Activated CD8-positive, alpha-beta memory T cell treated with anti-CD3 and anti-CD28 coated beads, Interleukin-2, amount 10 ng/mL, durations not matched to agents 7 days and 5 days (primary cell): ENCODE data around the gene HAPLN2. TPM values are rescaled to one million over a fixed set of nuclear protein-coding genes. Genes with fewer than 3 reads are reported as not detected.
"Not testable (repeated sequence)": the region's sequence is repeated elsewhere in the genome, so short reads cannot be mapped to it uniquely, and the experiment has no call there.

ENCODE experiments used
- ATAC-seq: fragments of 150-1000 bp; cut with Tn5 transposase; one replicate; pipeline ENCODE4 v1.10.0; 2021; ENCODE audit warnings: moderate library complexity
- CTCF ChIA-PET: fragments of 350-600 bp; sonication (Branson Sonifier 250); formaldehyde crosslinking; loops from one replicate; lab custom pipeline; 2021; ENCODE audit warnings: antibody characterized with exemption; lab: Charles Lee
- DNase-seq: peaks from one replicate; pipeline ENCODE4 v3.0.0-alpha.2; 2020
- H3K27ac Mint-ChIP-seq: one replicate; pipeline ENCODE4 v1.8.0; 2021; ENCODE audit warnings: mild to moderate bottlenecking, mixed read lengths
- H3K27me3 Mint-ChIP-seq: one replicate; pipeline ENCODE4 v1.8.0; 2021; ENCODE audit warnings: mixed read lengths
- H3K36me3 Mint-ChIP-seq: one replicate; pipeline ENCODE4 v1.8.0; 2021; ENCODE audit warnings: mild to moderate bottlenecking, mixed read lengths
- H3K4me1 Mint-ChIP-seq: one replicate; pipeline ENCODE4 v1.8.0; 2021; ENCODE audit warnings: mixed read lengths
- H3K4me3 Mint-ChIP-seq: one replicate; pipeline ENCODE4 v1.8.0; 2021; ENCODE audit warnings: mild to moderate bottlenecking, moderate library complexity, mixed read lengths
- H3K9me3 Mint-ChIP-seq: one replicate; pipeline ENCODE4 v1.8.0; 2022; ENCODE audit warnings: low read depth, mixed read lengths
- total RNA-seq, 2 experiments: library from RNA; stranded (reverse); gene quantifications; one replicate each; pipeline ENCODE4 v1.2.3, GENCODE V29; 2021

HAPLN2 gene
- total RNA-seq, 2 experiments from 2014 or later: not detected

DNA sequence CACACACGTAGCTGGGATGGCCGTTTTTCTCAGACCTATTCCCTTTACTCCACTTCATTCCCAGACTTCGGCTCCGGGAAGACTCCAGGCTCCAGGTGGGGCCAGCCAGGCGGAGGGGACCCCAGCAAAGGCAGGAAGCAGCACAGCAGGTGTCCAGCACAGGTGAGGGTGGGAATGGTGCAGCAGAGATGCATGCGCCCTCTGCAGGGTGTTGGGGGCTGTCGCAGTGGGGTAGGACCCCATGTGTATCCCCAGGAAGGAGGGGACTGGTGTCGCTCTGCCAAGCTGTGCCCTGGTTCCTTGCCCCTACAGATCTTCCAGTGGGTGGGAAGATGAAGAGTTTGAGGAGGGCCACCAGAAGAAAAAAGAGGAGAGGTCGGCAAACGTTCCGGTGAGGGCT is 34.4 kb upstream of the HAPLN2 start:
- CTCF ChIA-PET: interaction anchor here (0.9 to 3.6 kb wide), 7 partner anchors 9 to 104 kb away, joined by 3 to 23 read pairs (median 3); partner anchors contain the start of gene GPATCH4
- Mint-ChIP-seq H3K27ac (no peak overlapping the region), H3K4me3 (no peak overlapping the region), H3K27me3 (no peaks in the 10 kb centered on the region), H3K4me1 (peaks cover 22% of the 10 kb centered on the region), H3K9me3 (no peaks in the 10 kb centered on the region), H3K36me3 (no peaks in the 10 kb centered on the region)
- ATAC-seq (no peak), DNase-seq (no peak)

DNA sequence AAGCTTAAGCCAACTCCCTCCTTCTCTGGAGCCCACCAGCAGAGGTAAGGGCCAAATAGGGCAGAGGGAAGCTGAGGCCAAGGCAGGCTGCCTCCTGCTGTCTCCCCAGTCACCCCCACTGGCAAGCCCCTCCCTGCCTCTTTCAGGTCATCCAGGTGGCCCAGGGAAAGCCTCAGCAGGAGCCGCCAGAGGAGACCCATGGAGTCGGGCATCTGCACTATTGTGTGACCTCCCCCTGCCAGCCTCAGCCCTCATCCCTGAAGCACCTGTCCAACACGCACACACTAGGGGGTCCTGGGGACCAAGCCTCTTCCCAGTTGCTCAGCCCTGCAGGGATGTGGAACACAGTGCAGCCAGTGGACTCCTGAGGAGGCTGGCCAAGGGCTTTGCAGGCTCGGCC is 32.9 kb upstream of the HAPLN2 start:
- no peak overlapping the region for H3K27ac Mint-ChIP-seq
- CTCF ChIA-PET: interaction anchor here (0.9 to 3.6 kb wide), 8 partner anchors 15 to 132 kb away, joined by 3 to 23 read pairs (median 4); partner anchors contain the start of genes GPATCH4 and HAPLN2
- no peaks in the 10 kb centered on the region for H3K9me3 Mint-ChIP-seq
- ATAC-seq: no peak
- no peak for DNase-seq
- H3K4me3 Mint-ChIP-seq: no peak overlapping the region
- H3K4me1 Mint-ChIP-seq: peaks cover 27% of the 10 kb centered on the region
- no peaks in the 10 kb centered on the region for H3K27me3 Mint-ChIP-seq
- H3K36me3 Mint-ChIP-seq: no peaks in the 10 kb centered on the region

DNA sequence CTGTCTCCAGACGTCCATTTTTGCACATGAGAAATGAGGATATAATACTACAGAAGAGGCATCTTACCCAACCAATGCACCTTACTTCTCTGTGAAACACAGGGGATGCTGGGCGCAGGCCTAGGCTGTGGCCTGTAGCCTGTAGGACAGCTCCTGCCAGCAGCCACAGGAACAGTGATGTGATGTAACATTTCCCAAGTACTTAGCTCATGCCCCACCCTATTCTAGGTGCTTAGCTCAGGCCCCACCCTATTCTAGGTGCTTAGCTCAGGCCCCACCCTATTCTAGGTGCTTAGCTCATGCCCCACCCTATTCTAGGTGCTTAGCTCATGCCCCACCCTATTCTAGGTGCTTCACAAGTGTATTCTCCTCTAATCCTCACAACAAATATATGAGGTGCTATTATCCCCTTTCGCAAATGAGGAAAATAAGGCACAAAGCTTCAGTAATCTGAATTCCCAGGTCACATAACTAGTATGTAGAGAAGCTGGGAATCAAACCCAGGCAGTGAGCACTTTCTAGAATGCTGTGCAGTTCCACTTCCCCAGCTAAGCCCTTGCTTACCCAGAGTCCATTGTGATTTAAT is 32.2 kb upstream of the HAPLN2 start:
- H3K27me3 Mint-ChIP-seq: no peaks in the 10 kb centered on the region
- no peaks in the 10 kb centered on the region for H3K9me3 Mint-ChIP-seq
- CTCF ChIA-PET: interaction anchor here (0.9 to 3.6 kb wide), 5 partner anchors 14 to 106 kb away, joined by 3 to 23 read pairs (median 13); partner anchors contain the start of gene GPATCH4
- DNase-seq (no peak), ATAC-seq (no peak)
- no peak overlapping the region for H3K27ac Mint-ChIP-seq
- H3K4me3 Mint-ChIP-seq: no peak overlapping the region
- H3K4me1 Mint-ChIP-seq: peaks cover 26% of the 10 kb centered on the region
- no peaks in the 10 kb centered on the region for H3K36me3 Mint-ChIP-seq

DNA sequence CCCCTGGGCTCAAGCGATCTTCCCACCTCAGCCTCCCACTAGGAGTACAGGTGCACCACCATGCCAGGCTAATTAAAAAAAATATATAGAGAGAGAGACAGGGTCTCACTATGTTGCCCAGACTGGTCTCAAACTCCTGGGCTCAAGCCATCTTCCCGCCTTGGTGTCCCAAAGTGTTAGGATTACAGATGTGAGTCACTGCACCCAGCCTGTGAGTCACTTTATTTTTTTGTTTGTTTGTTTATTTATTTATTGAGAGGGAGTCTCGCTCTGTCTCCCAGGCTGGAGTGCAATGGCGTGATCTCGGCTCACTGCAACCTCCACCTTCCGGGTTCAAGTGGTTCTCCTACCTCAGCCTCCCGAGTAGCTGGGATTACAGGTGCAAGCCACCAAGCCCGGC is 31.3 kb upstream of the HAPLN2 start:
- not testable (repeated sequence) for DNase-seq, H3K27me3 Mint-ChIP-seq, H3K36me3 Mint-ChIP-seq, H3K4me3 Mint-ChIP-seq, ATAC-seq, H3K27ac Mint-ChIP-seq, H3K9me3 Mint-ChIP-seq
- CTCF ChIA-PET: interaction anchor here (0.7 to 3.1 kb wide), 3 partner anchors 12 to 202 kb away, joined by 3 to 15 read pairs (median 5); no protein-coding TSS in a partner anchor
- H3K4me1 Mint-ChIP-seq: peaks cover 26% of the 10 kb centered on the region

DNA sequence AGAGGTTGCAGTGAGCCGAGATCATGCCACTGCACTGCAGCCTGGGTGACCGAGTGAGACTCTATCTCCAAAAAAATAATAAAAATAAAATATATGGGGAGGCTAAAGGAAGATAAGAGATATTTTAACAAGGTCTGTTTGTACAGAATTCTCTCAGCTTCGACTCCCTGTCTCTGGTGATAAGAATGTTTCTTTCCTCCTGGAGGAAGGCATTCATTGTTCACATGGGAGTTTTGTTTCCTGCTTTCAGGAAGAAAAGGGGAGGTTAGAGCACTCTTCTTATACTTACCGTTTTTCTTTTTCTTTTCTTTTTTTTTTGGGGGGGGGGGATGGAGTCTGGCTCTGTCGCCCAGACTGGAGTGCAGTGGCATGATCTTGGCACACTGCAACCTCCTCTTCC is 29.7 kb upstream of the HAPLN2 start:
- no peak for DNase-seq
- H3K4me1 Mint-ChIP-seq: peaks cover 21% of the 10 kb centered on the region
- no peak overlapping the region for H3K27ac Mint-ChIP-seq
- ATAC-seq: no peak
- H3K9me3 Mint-ChIP-seq: no peaks in the 10 kb centered on the region
- CTCF ChIA-PET: interaction anchor here (0.7 to 3.1 kb wide), 6 partner anchors 13 to 132 kb away, joined by 3 to 17 read pairs (median 4); no protein-coding TSS in a partner anchor
- H3K36me3 Mint-ChIP-seq: peaks cover 5% of the 10 kb centered on the region
- no peaks in the 10 kb centered on the region for H3K27me3 Mint-ChIP-seq
- no peak overlapping the region for H3K4me3 Mint-ChIP-seq

DNA sequence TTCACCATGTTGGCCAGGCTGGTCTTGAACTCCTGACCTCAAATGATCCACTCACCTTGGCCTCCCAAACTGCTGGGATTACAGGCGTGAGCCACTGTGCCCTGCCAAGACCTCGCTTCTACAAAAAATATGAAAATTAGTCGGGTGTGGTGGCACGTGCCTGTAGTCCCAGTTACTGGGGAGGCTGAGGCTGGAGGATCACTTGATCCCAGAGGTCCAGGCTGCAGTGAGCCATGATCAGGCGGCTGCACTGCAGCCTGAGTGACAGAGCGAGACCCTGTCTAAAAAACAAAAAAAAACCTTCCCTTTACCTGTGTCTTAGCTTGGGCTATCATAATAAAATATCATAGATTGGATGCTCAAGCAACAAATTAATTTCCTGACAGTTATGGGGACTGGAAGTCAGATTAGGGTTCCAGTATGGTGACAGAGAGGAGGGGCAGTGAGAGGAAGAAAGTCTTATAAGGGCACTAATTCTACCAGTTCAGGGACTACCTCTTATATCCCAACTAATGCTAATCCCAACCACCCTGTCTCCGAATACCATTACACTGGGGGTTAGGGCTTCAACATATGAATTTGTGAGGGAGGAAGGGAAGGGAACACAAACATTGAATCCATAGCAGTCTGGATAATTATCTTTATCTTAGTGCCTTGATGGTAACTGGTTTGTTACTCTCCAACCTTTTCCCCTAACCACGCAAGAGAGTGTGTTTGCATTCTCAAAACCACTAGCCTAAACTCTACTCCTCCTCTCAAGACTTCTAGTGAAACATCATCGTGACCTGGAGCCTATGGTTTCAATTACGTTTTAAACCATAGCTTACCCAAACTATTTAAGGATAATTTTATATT is 28.7 kb upstream of the HAPLN2 start:
- H3K4me3 Mint-ChIP-seq: peak overlapping the region; percentile 83
- H3K4me1 Mint-ChIP-seq: peaks cover 28% of the 10 kb centered on the region
- no peaks in the 10 kb centered on the region for H3K9me3 Mint-ChIP-seq
- no peak for ATAC-seq
- no peak for DNase-seq
- no peaks in the 10 kb centered on the region for H3K27me3 Mint-ChIP-seq
- H3K36me3 Mint-ChIP-seq: peaks cover 12% of the 10 kb centered on the region
- peak overlapping the region; percentile 32 for H3K27ac Mint-ChIP-seq
- CTCF ChIA-PET: interaction anchor here (0.8 to 4.2 kb wide), 17 partner anchors 9 to 204 kb away, joined by 3 to 24 read pairs (median 5); partner anchors contain the start of genes CRABP2, GPATCH4 and MEF2D

DNA sequence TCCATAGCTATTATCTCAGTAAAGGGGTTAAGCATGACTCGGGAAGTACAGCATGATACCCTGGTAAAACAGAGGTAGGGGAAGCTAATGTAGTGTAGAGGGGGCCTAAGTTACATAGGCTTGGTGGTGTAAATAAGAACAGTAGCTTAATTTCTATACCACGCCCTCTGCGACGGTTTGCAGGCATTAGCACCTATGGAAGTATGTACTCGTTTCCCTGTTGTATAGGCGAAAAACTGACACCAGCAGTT is 28.1 kb upstream of the HAPLN2 start:
- H3K4me1 Mint-ChIP-seq: peaks cover 28% of the 10 kb centered on the region
- H3K27me3 Mint-ChIP-seq: no peaks in the 10 kb centered on the region
- no peaks in the 10 kb centered on the region for H3K9me3 Mint-ChIP-seq
- peak overlapping the region; percentile 83 for H3K4me3 Mint-ChIP-seq
- peaks cover 12% of the 10 kb centered on the region for H3K36me3 Mint-ChIP-seq
- DNase-seq (no peak), ATAC-seq (no peak)
- peak overlapping the region; percentile 88 for H3K27ac Mint-ChIP-seq
- CTCF ChIA-PET: interaction anchor here (0.8 to 4.2 kb wide), 18 partner anchors 9 to 205 kb away, joined by 3 to 24 read pairs (median 4); partner anchors contain the start of genes CRABP2, GPATCH4 and MEF2D

DNA sequence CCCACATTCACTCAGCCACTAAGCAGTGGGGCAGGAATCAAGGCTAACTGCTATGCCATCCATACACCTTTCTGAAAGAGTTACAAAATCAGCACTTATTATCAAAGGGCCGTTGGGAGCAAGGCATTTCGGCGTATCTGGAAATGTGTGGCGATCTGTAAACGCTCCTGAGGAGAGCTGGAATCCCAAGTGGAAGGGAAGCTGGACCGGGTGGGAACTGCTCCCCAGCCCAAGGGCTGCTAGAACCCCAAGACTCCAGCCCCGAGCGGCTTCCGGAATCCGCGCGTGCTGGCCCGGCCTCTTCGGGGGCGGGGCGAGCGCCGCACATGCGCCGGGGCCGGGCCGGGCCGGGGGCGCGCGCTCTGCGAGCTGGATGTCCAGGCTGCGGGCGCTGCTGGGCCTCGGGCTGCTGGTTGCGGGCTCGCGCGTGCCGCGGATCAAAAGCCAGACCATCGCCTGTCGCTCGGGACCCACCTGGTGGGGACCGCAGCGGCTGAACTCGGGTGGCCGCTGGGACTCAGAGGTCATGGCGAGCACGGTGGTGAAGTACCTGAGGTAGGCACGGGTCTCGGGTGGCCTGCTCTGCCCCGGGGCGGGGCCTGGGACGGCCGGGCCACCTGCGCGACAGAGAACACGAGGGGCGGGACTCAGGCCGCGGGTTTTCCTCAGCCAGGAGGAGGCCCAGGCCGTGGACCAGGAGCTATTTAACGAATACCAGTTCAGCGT is 27.6 kb upstream of the HAPLN2 start, which contains the start of gene NAXE:
Gene NAXE, plus strand, starts transcription at position 345 of the 726 bp plus-strand sequence. Its CDS starts 29 bp downstream, at position 374.
- CTCF ChIA-PET: interaction anchor here (0.8 to 4.2 kb wide), 21 partner anchors 9 to 206 kb away, joined by 3 to 24 read pairs (median 4); partner anchors contain the start of genes CRABP2, GPATCH4 and MEF2D
- ATAC-seq (peak; percentile 98), DNase-seq (peak; percentile 77)
- Mint-ChIP-seq H3K4me1 (peaks cover 28% of the 10 kb centered on the region), H3K36me3 (peaks cover 12% of the 10 kb centered on the region), H3K9me3 (no peaks in the 10 kb centered on the region), H3K27me3 (no peaks in the 10 kb centered on the region), H3K4me3 (peak within 1 kb of the TSS; percentile 83), H3K27ac (peak within 1 kb of the TSS; percentile 88)

DNA sequence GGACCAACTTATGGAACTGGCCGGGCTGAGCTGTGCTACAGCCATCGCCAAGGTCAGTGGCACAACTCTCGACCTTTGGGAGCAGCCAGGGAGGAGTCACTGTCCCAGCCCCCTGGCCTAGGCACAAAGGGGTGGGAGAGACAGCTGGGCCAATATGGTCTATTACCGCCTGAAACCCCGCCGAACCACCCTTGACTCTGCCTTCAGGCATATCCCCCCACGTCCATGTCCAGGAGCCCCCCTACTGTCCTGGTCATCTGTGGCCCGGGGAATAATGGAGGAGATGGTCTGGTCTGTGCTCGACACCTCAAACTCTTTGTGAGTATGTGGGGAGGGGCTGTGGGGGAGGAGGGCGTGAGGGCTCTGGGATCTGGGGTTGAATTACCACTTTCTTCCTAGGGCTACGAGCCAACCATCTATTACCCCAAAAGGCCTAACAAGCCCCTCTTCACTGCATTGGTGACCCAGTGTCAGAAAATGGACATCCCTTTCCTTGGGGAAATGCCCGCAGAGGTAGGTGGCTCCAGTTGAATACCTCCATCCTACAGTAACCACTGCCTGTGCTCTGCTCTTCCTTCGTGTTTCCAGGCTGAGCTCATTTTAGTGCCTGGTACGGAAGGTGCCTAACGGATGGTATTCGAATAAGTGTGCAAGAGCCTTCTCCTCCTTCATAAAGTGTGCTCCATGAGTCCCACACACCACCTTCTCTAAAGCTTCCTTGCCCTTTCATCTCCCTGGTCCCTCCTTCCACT is 26.9 kb upstream of the HAPLN2 start:
- peaks cover 18% of the 10 kb centered on the region for H3K36me3 Mint-ChIP-seq
- CTCF ChIA-PET: interaction anchor here (0.6 to 4.2 kb wide), 15 partner anchors 8 to 207 kb away, joined by 3 to 24 read pairs (median 5); partner anchors contain the start of genes GPATCH4 and MEF2D
- ATAC-seq: no peak
- peak overlapping the region; percentile 79 for H3K27ac Mint-ChIP-seq
- peak overlapping the region; percentile 83 for H3K4me3 Mint-ChIP-seq
- no peak for DNase-seq
- H3K4me1 Mint-ChIP-seq: peaks cover 28% of the 10 kb centered on the region
- no peaks in the 10 kb centered on the region for H3K9me3 Mint-ChIP-seq
- H3K27me3 Mint-ChIP-seq: no peaks in the 10 kb centered on the region

DNA sequence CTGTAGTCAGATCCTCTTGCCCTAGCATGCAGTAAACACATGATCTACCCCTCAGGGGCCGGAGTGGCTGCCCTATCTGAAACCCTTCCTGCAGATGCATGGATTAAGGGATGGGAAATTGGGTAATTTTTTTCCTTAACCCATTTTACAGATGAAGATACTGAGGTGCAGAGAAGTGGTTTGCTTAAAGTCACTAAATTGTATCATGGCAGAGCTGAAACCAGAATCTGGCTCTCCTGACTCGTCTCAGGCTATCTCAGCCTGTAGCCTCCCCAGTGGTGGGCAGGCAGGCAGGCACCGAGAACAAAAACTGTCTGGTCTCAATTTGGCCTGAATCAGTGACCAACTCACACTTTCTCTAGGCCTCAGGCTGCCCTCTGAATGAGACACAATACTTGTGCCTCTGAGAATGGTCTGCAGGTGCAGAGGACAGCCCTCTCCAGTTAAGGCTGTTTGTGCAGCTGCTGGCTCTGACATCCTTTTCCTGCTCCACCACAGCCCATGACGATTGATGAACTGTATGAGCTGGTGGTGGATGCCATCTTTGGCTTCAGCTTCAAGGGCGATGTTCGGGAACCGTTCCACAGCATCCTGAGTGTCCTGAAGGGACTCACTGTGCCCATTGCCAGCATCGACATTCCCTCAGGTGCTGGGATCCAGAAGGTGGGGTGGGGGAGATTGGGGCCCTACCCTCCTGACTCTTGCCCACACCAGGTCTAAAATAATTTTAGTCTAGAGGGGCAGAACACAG is 26.1 kb upstream of the HAPLN2 start:
- no peaks in the 10 kb centered on the region for H3K27me3 Mint-ChIP-seq
- ATAC-seq: no peak
- peak overlapping the region; percentile 83 for H3K4me3 Mint-ChIP-seq
- CTCF ChIA-PET: interaction anchor here (0.6 to 4.2 kb wide), 14 partner anchors 8 to 207 kb away, joined by 3 to 24 read pairs (median 4); no protein-coding TSS in a partner anchor
- peak overlapping the region; percentile 79 for H3K27ac Mint-ChIP-seq
- peaks cover 18% of the 10 kb centered on the region for H3K36me3 Mint-ChIP-seq
- no peaks in the 10 kb centered on the region for H3K9me3 Mint-ChIP-seq
- H3K4me1 Mint-ChIP-seq: peaks cover 28% of the 10 kb centered on the region
- DNase-seq: no peak

DNA sequence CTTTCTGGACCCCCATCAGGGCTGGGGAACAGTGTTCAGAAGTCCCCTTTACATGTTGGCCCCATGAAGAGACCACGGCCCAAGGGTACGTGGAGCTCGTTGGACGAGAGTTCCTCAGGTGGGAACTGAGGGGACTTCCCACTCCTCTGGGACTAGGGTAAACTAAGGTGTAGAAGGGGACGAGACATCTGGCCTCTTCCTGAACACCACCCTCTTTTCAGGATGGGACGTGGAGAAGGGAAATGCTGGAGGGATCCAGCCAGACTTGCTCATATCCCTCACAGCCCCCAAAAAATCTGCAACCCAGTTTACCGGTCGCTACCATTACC is 25.6 kb upstream of the HAPLN2 start:
- no peak overlapping the region for H3K27ac Mint-ChIP-seq
- no peak for DNase-seq
- peaks cover 28% of the 10 kb centered on the region for H3K4me1 Mint-ChIP-seq
- no peak overlapping the region for H3K4me3 Mint-ChIP-seq
- H3K27me3 Mint-ChIP-seq: no peaks in the 10 kb centered on the region
- CTCF ChIA-PET: interaction anchor here (1.0 to 4.2 kb wide), 9 partner anchors 9 to 174 kb away, joined by 3 to 24 read pairs (median 5); no protein-coding TSS in a partner anchor
- H3K36me3 Mint-ChIP-seq: peaks cover 23% of the 10 kb centered on the region
- ATAC-seq: no peak
- H3K9me3 Mint-ChIP-seq: no peaks in the 10 kb centered on the region
